Hematopoietic multipotent progenitor cell treated with erythropoietin and hydrocortisone succinate and interleukin-3 and kit ligand, for 4 days (in vitro differentiated cells): ENCODE results near the gene SLC25A33.

Source experiments
- DNase-seq: peaks from one replicate; pipeline ENCODE4 v3.0.0-alpha.2; 2015

SLC25A33 gene

GRCh38 chr1:9628541-9629444 lies 89.5 kb downstream of the SLC25A33 start:
- peak; percentile 54 for DNase-seq

GRCh38 chr1:9629445-9630201 lies 90.4 kb downstream of the SLC25A33 start:
- peak; percentile 93 for DNase-seq

- no peak for DNase-seq
Observed at GRCh38 chr1:9630331-9631111, 91.3 kb downstream of the SLC25A33 start.

- DNase-seq: no peak
Observed at GRCh38 chr1:9631613-9632012, 92.3 kb downstream of the SLC25A33 start.

DNA sequence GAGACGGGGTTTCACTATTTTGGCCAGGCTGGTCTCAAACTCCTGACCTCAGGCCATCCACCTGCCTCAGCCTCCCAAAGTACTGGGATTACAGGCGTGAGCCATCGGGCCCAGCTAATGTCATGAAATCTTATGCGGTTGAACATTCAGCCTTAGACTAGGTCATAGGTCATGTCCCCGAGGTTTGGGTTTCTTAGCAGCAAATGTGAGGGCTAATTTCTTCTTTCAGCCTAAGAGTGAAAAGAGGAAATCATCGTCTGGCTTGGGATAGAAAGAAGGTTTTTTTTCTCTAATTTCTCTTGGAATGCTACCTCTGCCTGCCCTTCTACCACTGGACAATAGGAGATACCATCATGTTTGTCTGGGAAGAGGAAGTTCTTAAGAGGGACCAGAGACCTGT lies 94.2 kb downstream of the SLC25A33 start:
- DNase-seq: no peak

- no peak for DNase-seq
Observed at GRCh38 chr1:9634582-9634981, 95.3 kb downstream of the SLC25A33 start.
